ENCODE data around the gene ITGA1.

Gene ITGA1

GRCh38 chr5:52915176-52915875 is 127.6 kb downstream of the ITGA1 start (continued):
- TF ChIP-seq, protein P1, sequence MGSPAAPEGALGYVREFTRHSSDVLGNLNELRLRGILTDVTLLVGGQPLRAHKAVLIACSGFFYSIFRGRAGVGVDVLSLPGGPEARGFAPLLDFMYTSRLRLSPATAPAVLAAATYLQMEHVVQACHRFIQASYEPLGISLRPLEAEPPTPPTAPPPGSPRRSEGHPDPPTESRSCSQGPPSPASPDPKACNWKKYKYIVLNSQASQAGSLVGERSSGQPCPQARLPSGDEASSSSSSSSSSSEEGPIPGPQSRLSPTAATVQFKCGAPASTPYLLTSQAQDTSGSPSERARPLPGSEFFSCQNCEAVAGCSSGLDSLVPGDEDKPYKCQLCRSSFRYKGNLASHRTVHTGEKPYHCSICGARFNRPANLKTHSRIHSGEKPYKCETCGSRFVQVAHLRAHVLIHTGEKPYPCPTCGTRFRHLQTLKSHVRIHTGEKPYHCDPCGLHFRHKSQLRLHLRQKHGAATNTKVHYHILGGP (tag by site-specific recombination; IDR thresholded peaks at IDR 0.05): no peak
- no peak for TF ChIP-seq OSR2 (tag by site-specific recombination; IDR thresholded peaks at IDR 0.05)
- TF ChIP-seq ZNF398 (tag by site-specific recombination; IDR thresholded peaks at IDR 0.05): no peak
- 0 out of 2 replicates have a peak, but pooled peaks have one; percentile 11 for TF ChIP-seq YY1 (tag by site-specific recombination; IDR thresholded peaks at IDR 0.05)
- TF ChIP-seq ZBTB26 (tag by site-specific recombination; optimal IDR thresholded peaks at IDR 0.05): no peak
- TF ChIP-seq ZNF324 (tag by site-specific recombination; IDR thresholded peaks at IDR 0.05): no peak
- peak; percentile 42; the same call in 1 of the 2 replicates for TF ChIP-seq ZNF501 (tag by site-specific recombination; IDR thresholded peaks at IDR 0.05)
- no peak for TF ChIP-seq ZNF701 (tag by site-specific recombination; IDR thresholded peaks at IDR 0.05)
- TF ChIP-seq ZNF426 (tag by site-specific recombination; IDR thresholded peaks at IDR 0.05): no peak; the same call in 1 of the 2 replicates
- TF ChIP-seq IKZF3 (tag by site-specific recombination; IDR thresholded peaks at IDR 0.05): no peak
- TF ChIP-seq, protein P2, sequence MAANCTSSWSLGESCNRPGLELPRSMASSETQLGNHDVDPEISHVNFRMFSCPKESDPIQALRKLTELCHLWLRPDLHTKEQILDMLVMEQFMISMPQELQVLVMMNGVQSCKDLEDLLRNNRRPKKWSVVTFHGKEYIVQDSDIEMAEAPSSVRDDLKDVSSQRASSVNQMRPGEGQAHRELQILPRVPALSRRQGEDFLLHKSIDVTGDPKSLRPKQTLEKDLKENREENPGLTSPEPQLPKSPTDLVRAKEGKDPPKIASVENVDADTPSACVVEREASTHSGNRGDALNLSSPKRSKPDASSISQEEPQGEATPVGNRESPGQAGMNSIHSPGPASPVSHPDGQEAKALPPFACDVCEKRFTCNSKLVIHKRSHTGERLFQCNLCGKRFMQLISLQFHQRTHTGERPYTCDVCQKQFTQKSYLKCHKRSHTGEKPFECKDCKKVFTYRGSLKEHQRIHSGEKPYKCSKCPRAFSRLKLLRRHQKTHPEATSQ (tag by site-specific recombination; IDR thresholded peaks at IDR 0.05): no peak
- no peak for TF ChIP-seq ZNF521 (tag by site-specific recombination; IDR thresholded peaks at IDR 0.05)
- no peak for TF ChIP-seq GFI1B (tag by site-specific recombination; IDR thresholded peaks at IDR 0.05)
- no peak for TF ChIP-seq ZNF707 (tag by site-specific recombination; IDR thresholded peaks at IDR 0.05)
- TF ChIP-seq ZNF280D (tag by site-specific recombination; IDR thresholded peaks at IDR 0.05): no peak
- peak; percentile 37; the same call in 1 of the 2 replicates for TF ChIP-seq ZNF10 (tag by site-specific recombination; IDR thresholded peaks at IDR 0.05)
- no peak for TF ChIP-seq ZBTB7A (tag by site-specific recombination; IDR thresholded peaks at IDR 0.05; ENCODE audit: low read depth)
- no peak for TF ChIP-seq ZIC2 (tag by site-specific recombination; IDR thresholded peaks at IDR 0.05)
- no peak for TF ChIP-seq ZNF626 (tag by site-specific recombination; IDR thresholded peaks at IDR 0.05)
- TF ChIP-seq ZNF18 (tag by site-specific recombination; IDR thresholded peaks at IDR 0.05): no peak
- no peak for TF ChIP-seq ZNF670 (tag by site-specific recombination; IDR thresholded peaks at IDR 0.05; ENCODE audit: low read depth)
- TF ChIP-seq HIC1 (tag by site-specific recombination; IDR thresholded peaks at IDR 0.05): no peak
- TF ChIP-seq FEZF1 (tag by site-specific recombination; IDR thresholded peaks at IDR 0.05): no peak
- TF ChIP-seq ZNF155 (tag by site-specific recombination; IDR thresholded peaks at IDR 0.05): no peak
- TF ChIP-seq GLIS2 (tag by site-specific recombination; IDR thresholded peaks at IDR 0.05): no peak
- TF ChIP-seq WT1 (tag by site-specific recombination; IDR thresholded peaks at IDR 0.05): no peak
- TF ChIP-seq ZNF514 (tag by site-specific recombination; IDR thresholded peaks at IDR 0.05): no peak
- TF ChIP-seq ZNF391 (tag by site-specific recombination; IDR thresholded peaks at IDR 0.05; ENCODE audit: borderline replicate concordance, low read depth): no peak
